Mesenchymal stem cell (in vitro differentiated cells and primary cell): Measurements from ENCODE around the gene CEMIP2.
"Not testable (repeated sequence)": the region's sequence is repeated elsewhere in the genome, so short reads cannot be mapped to it uniquely, and the experiment has no call there.

Experiments
- DNase-seq: peaks from one replicate; pipeline ENCODE4 v3.0.0-alpha.2; 2013
- H2AFZ ChIP-seq: one replicate; pipeline ENCODE4 v1.6.1; 2013; ENCODE audit warnings: low read depth, mild to moderate bottlenecking, control low read depth, inconsistent platforms, low read length, moderate library complexity
- H2AK5ac ChIP-seq: 2 replicates; pipeline ENCODE4 v1.6.1; 2013; ENCODE audit warnings: low read length, moderate library complexity, mild to moderate bottlenecking, inconsistent platforms; ENCODE audit not compliant: severe bottlenecking
- H2BK120ac ChIP-seq: one replicate; pipeline ENCODE4 v1.6.1; 2013; ENCODE audit warnings: low read depth, mild to moderate bottlenecking, inconsistent platforms, low read length, moderate library complexity
- H2BK12ac ChIP-seq, 2 experiments: one replicate each; pipeline ENCODE4 v1.6.1; 2013; ENCODE audit warnings: inconsistent platforms in 2 of 2, low read length in 2 of 2, mild to moderate bottlenecking in 2 of 2, moderate library complexity in 2 of 2, control low read depth in 1 of 2
- H2BK15ac ChIP-seq: one replicate; pipeline ENCODE4 v1.6.1; 2013; ENCODE audit warnings: mild to moderate bottlenecking, low read depth, inconsistent platforms; ENCODE audit not compliant: poor library complexity, severe bottlenecking
- H2BK5ac ChIP-seq: 2 replicates; pipeline ENCODE4 v1.6.1; 2013; ENCODE audit warnings: low read depth, mild to moderate bottlenecking, low read length, control low read depth, inconsistent platforms; ENCODE audit not compliant: poor library complexity, severe bottlenecking
- H3K14ac ChIP-seq, 2 experiments: one replicate each; pipeline ENCODE4 v1.6.1; 2013; ENCODE audit warnings: inconsistent platforms in 2 of 2, low read length in 2 of 2, control low read depth in 1 of 2, mild to moderate bottlenecking in 1 of 2, moderate library complexity in 1 of 2
- H3K18ac ChIP-seq, 2 experiments: one replicate each; pipeline ENCODE4 v1.6.1; 2013; ENCODE audit warnings: inconsistent platforms in 2 of 2, low read length in 2 of 2, control low read depth in 1 of 2, low read depth in 1 of 2, mild to moderate bottlenecking in 1 of 2
- H3K23ac ChIP-seq, 2 experiments: one replicate each; pipeline ENCODE4 v1.6.1; 2013; ENCODE audit warnings: inconsistent platforms in 2 of 2, low read length in 2 of 2, mild to moderate bottlenecking in 2 of 2, moderate library complexity in 2 of 2, control low read depth in 1 of 2
- H3K27ac ChIP-seq: 2 replicates; pipeline ENCODE4 v1.5.1; 2013; ENCODE audit warnings: mild to moderate bottlenecking, moderate library complexity, low read length, control low read depth, inconsistent platforms; ENCODE audit not compliant: poor library complexity, severe bottlenecking
- H3K27me3 ChIP-seq, 2 experiments: 2 replicates each; pipeline versions ENCODE4 v1.6.1 to v1.7.0; 2013; ENCODE audit warnings: low read length in 2 of 2, mild to moderate bottlenecking in 2 of 2, moderate library complexity in 2 of 2, control low read depth in 1 of 2, inconsistent platforms in 1 of 2; ENCODE audit not compliant: control insufficient read depth in 1 of 2, insufficient read depth in 1 of 2
- H3K36me3 ChIP-seq, 2 experiments: 2 replicates each; pipeline versions ENCODE4 v1.6.1 to v1.7.0; 2013; ENCODE audit warnings: low read length in 2 of 2, control low read depth in 1 of 2, inconsistent platforms in 1 of 2, low read depth in 1 of 2, mild to moderate bottlenecking in 1 of 2; ENCODE audit not compliant: insufficient read depth in 2 of 2, control insufficient read depth in 1 of 2
- H3K4ac ChIP-seq, 2 experiments: one replicate each; pipeline ENCODE4 v1.6.1; 2013; ENCODE audit warnings: inconsistent platforms in 2 of 2, low read length in 2 of 2, mild to moderate bottlenecking in 2 of 2, moderate library complexity in 2 of 2, control low read depth in 1 of 2, low read depth in 1 of 2
- H3K4me1 ChIP-seq: 2 replicates; pipeline ENCODE4 v1.6.1; 2013; ENCODE audit warnings: low read depth, low read length, control low read depth; ENCODE audit not compliant: control insufficient read depth, insufficient read depth
- H3K4me2 ChIP-seq: 2 replicates; pipeline ENCODE4 v1.6.1; 2013; ENCODE audit warnings: low read length, mild to moderate bottlenecking, inconsistent platforms; ENCODE audit not compliant: poor library complexity, severe bottlenecking
- H3K4me3 ChIP-seq, 2 experiments: 2 replicates each; pipeline versions ENCODE4 v1.5.1 to v1.7.0; 2013; ENCODE audit warnings: low read length in 2 of 2, mild to moderate bottlenecking in 2 of 2, control low read depth in 1 of 2, low read depth in 1 of 2; ENCODE audit not compliant: insufficient read depth in 1 of 2
- H3K79me1 ChIP-seq: replicated peaks from 2 replicates; pipeline ENCODE4 v1.6.1; 2013; ENCODE audit warnings: mild to moderate bottlenecking, control low read depth, low read length, inconsistent platforms; ENCODE audit not compliant: poor library complexity, severe bottlenecking
- H3K9ac ChIP-seq: 2 replicates; pipeline ENCODE4 v1.7.0; 2013; ENCODE audit warnings: mild to moderate bottlenecking, low read length, moderate library complexity
- H3K9me3 ChIP-seq: 2 replicates; pipeline ENCODE4 v1.7.0; 2013; ENCODE audit warnings: mild to moderate bottlenecking, low read length; ENCODE audit not compliant: control insufficient read depth
- H4K8ac ChIP-seq: one replicate; pipeline ENCODE4 v1.6.1; 2013; ENCODE audit warnings: inconsistent platforms, mild to moderate bottlenecking, low read length, moderate library complexity
- H4K91ac ChIP-seq: one replicate; pipeline ENCODE4 v1.6.1; 2013; ENCODE audit warnings: mild to moderate bottlenecking, low read length, inconsistent platforms
- WGBS: methylation state at CpG from one replicate; pipeline ENCODE4 v1.1.7; 2013; ENCODE audit warnings: mixed read lengths; 5-methylcytosine and 5-hydroxymethylcytosine counted together

Gene CEMIP2

GRCh38 chr9:71805096-71805495 is 36.8 kb upstream of the CEMIP2 start:
- not testable (repeated sequence) for H3K4me1 ChIP-seq, H3K4me3 ChIP-seq, H2BK120ac ChIP-seq, H3K14ac ChIP-seq, H4K91ac ChIP-seq, H2AK5ac ChIP-seq, H3K23ac ChIP-seq, H3K36me3 ChIP-seq, DNase-seq, H2AFZ ChIP-seq, H2BK12ac ChIP-seq, H3K9me3 ChIP-seq, H3K4ac ChIP-seq, H3K27me3 ChIP-seq, H3K18ac ChIP-seq, H3K27ac ChIP-seq, H3K79me1 ChIP-seq, H3K9ac ChIP-seq, H3K4me2 ChIP-seq, H2BK15ac ChIP-seq, H2BK5ac ChIP-seq, H4K8ac ChIP-seq
- WGBS, result no CpG with 5 or more reads among the region's 1 CpG

- no peak overlapping the region for H4K8ac ChIP-seq
- no peak overlapping the region for H2BK5ac ChIP-seq
- no peak overlapping the region for H4K91ac ChIP-seq
- H3K9ac ChIP-seq, result no peak overlapping the region
- WGBS, result 92% methylated on average over 2 of the region's 3 CpGs
- H2BK120ac ChIP-seq, result no peak overlapping the region
- H3K4me3 ChIP-seq, result no peak overlapping the region
- H3K36me3 ChIP-seq, result no peaks in the 10 kb centered on the region
- no peak overlapping the region for H3K27ac ChIP-seq
- H3K4me1 ChIP-seq, result no peaks in the 10 kb centered on the region
- H3K4ac ChIP-seq, result no peak overlapping the region
- DNase-seq, result no peak
- no peak overlapping the region for H2AFZ ChIP-seq
- H2BK12ac ChIP-seq, result no peak overlapping the region
- no peak overlapping the region for H3K23ac ChIP-seq
- no peak overlapping the region for H3K18ac ChIP-seq
- H3K14ac ChIP-seq, result no peak overlapping the region
- no peaks in the 10 kb centered on the region for H3K79me1 ChIP-seq
- no peak overlapping the region for H2AK5ac ChIP-seq
- no peak overlapping the region for H3K4me2 ChIP-seq
- no peaks in the 10 kb centered on the region for H3K9me3 ChIP-seq
- H3K27me3 ChIP-seq, result no peaks in the 10 kb centered on the region
- H2BK15ac ChIP-seq, result no peak overlapping the region
Measured at GRCh38 chr9:71801826-71802225, 33.5 kb upstream of the CEMIP2 start.

- Histone ChIP-seq H3K27ac (no peak overlapping the region), H3K14ac (no peak overlapping the region), H3K9ac (no peak overlapping the region), H3K79me1 (no peaks in the 10 kb centered on the region), H3K9me3 (no peaks in the 10 kb centered on the region), H3K4me2 (no peak overlapping the region), H2BK12ac (no peak overlapping the region), H2AFZ (no peak overlapping the region), H2BK5ac (no peak overlapping the region), H4K8ac (no peak overlapping the region), H3K27me3 (no peaks in the 10 kb centered on the region), H2BK15ac (no peak overlapping the region), H3K18ac (no peak overlapping the region), H3K36me3 (no peaks in the 10 kb centered on the region), H3K4me1 (peaks cover 15% of the 10 kb centered on the region), H3K23ac (no peak overlapping the region), H3K4ac (no peak overlapping the region), H2BK120ac (no peak overlapping the region), H3K4me3 (no peak overlapping the region), H4K91ac (no peak overlapping the region), H2AK5ac (no peak overlapping the region)
- DNase-seq, result no peak
- 50% methylated on average over 1 of the region's 1 CpG for WGBS
Measured at GRCh38 chr9:71797266-71797665, 29.0 kb upstream of the CEMIP2 start.

- H4K8ac ChIP-seq, result no peak overlapping the region
- H3K4me1 ChIP-seq, result peaks cover 15% of the 10 kb centered on the region
- H4K91ac ChIP-seq, result no peak overlapping the region
- no peak overlapping the region for H2BK120ac ChIP-seq
- no peak overlapping the region for H2BK12ac ChIP-seq
- H3K79me1 ChIP-seq, result no peaks in the 10 kb centered on the region
- no peak overlapping the region for H3K4me2 ChIP-seq
- WGBS, result no CpG with 5 or more reads among the region's 2 CpGs
- H2BK15ac ChIP-seq, result no peak overlapping the region
- peak overlapping the region; percentile 37 for H3K27ac ChIP-seq
- no peak overlapping the region for H3K23ac ChIP-seq
- no peak overlapping the region for H2BK5ac ChIP-seq
- H3K27me3 ChIP-seq, result no peaks in the 10 kb centered on the region
- H2AFZ ChIP-seq, result no peak overlapping the region
- no peak overlapping the region for H3K9ac ChIP-seq
- H3K4ac ChIP-seq, result no peak overlapping the region
- no peak for DNase-seq
- peak overlapping the region; percentile 57 for H2AK5ac ChIP-seq
- no peak overlapping the region for H3K4me3 ChIP-seq
- no peaks in the 10 kb centered on the region for H3K36me3 ChIP-seq
- H3K18ac ChIP-seq, result no peak overlapping the region
- no peaks in the 10 kb centered on the region for H3K9me3 ChIP-seq
- no peak overlapping the region for H3K14ac ChIP-seq
Measured at GRCh38 chr9:71796100-71796767, 27.9 kb upstream of the CEMIP2 start.
